ENCODE results near the gene MAST4. TPM values are rescaled to one million over a fixed set of nuclear protein-coding genes. Genes with fewer than 3 reads are reported as not detected.

MAST4 gene
- total and polyA plus RNA-seq, 2 of the 4 experiments (the other 2 are of a cell fraction): 4.8 to 6.8 TPM

- Histone ChIP-seq H4K5ac (ENCODE audit: low read depth, low read length) (no peak overlapping the region), H3K56ac (ENCODE audit: extremely low read depth, insufficient read depth, low read length) (no peak overlapping the region), H2AK9ac (replicated peaks; ENCODE audit: low read depth, low read length, poor library complexity) (no peak overlapping the region), H3K27me3 (ENCODE audit: control insufficient read depth, insufficient read depth, low read length) (0 out of 2 replicates have a peak, but pooled peaks cover 2% of the 10 kb centered on the region), H2AFZ (replicated peaks; ENCODE audit: low read length, poor library complexity) (no peak overlapping the region), H3K4me3 (ENCODE audit: insufficient read depth, low read depth, low read length) (no peak overlapping the region), H3K4ac (ENCODE audit: low read depth, low read length) (no peak overlapping the region), H3K14ac (replicated peaks; ENCODE audit: low read depth, low read length) (no peak overlapping the region), H2BK15ac (ENCODE audit: low read depth, low read length) (no peak overlapping the region), H3K9ac (ENCODE audit: low read depth, low read length) (no peak overlapping the region), H2BK5ac (ENCODE audit: low read depth, low read length, poor library complexity, severe bottlenecking) (no peak overlapping the region), H2BK20ac (ENCODE audit: low read depth, low read length) (no peak overlapping the region), H3K79me1 (ENCODE audit: low read depth in 1 of 2, low read length in 2 of 2) (no peaks in the 10 kb centered on the region), H3K36me3 (ENCODE audit: control insufficient read depth, insufficient read depth, low read length) (no peaks in the 10 kb centered on the region), H3K18ac (ENCODE audit: low read depth, low read length) (no peak overlapping the region), H3K23ac (ENCODE audit: low read depth, low read length) (no peak overlapping the region), H2AK5ac (ENCODE audit: low read depth, low read length) (no peak overlapping the region), H3K9me1 (ENCODE audit: insufficient read depth, low read length) (no peaks in the 10 kb centered on the region; the same call in 1 of the 2 replicates), H4K20me1 (ENCODE audit: insufficient read depth, low read length) (no peaks in the 10 kb centered on the region), H2BK120ac (ENCODE audit: low read depth, low read length) (no peak overlapping the region), H3K27ac (ENCODE audit: insufficient read depth, low read length) (no peak overlapping the region), H3K4me1 (ENCODE audit: control insufficient read depth, insufficient read depth, low read length) (no peaks in the 10 kb centered on the region), H3K9me3 (ENCODE audit: control insufficient read depth, insufficient read depth, low read length) (0 out of 2 replicates have a peak, but pooled peaks cover 2% of the 10 kb centered on the region), H4K91ac (ENCODE audit: insufficient read depth, low read depth, low read length) (no peak overlapping the region), H4K8ac (ENCODE audit: low read depth in 2 of 2, low read length in 2 of 2) (no peak overlapping the region), H3K4me2 (ENCODE audit: low read depth, low read length) (no peak overlapping the region)
- ATAC-seq (ENCODE audit: low read depth) (no peak), DNase-seq (no peak)
- CTCF ChIA-PET: no interaction called here
- 100% methylated on average over 1 of the region's 9 CpGs; no CpG with 5 or more reads in 1 of the 2 experiments for WGBS, 2 experiments (ENCODE audit: extremely low coverage in 2 of 2, insufficient read length in 1 of 2)
- dilution Hi-C loops (cut with HindIII; ENCODE audit: low sequenced_read_pairs, unreplicated experiment): no loop called here
- TF ChIP-seq NFE2L2 (IDR thresholded peaks at IDR 0.05; ENCODE audit: low read depth, low read length) (no peak), RAD21 (IDR thresholded peaks at IDR 0.05; ENCODE audit: low read length) (no peak), RCOR1 (IDR thresholded peaks at IDR 0.05; ENCODE audit: insufficient replicate concordance, low read length) (no peak), CHD1 (IDR thresholded peaks at IDR 0.05; ENCODE audit: low read depth, low read length) (no peak), MAFK (IDR thresholded peaks at IDR 0.05; ENCODE audit: low read depth, low read length) (no peak), CTCF (conservative IDR thresholded peaks at IDR 0.05; ENCODE audit: low read depth, low read length) (no peak), BHLHE40 (IDR thresholded peaks at IDR 0.05; ENCODE audit: low read depth, low read length) (no peak), USF2 (IDR thresholded peaks at IDR 0.05; ENCODE audit: low read depth, low read length) (no peak), MXI1 (IDR thresholded peaks at IDR 0.05; ENCODE audit: borderline replicate concordance, low read depth, low read length) (no peak), MAZ (IDR thresholded peaks at IDR 0.05; ENCODE audit: borderline replicate concordance, low read depth, low read length) (no peak), RFX5 (IDR thresholded peaks at IDR 0.05; ENCODE audit: low read depth, low read length) (no peak), ELK1 (IDR thresholded peaks at IDR 0.05; ENCODE audit: borderline replicate concordance, low read depth, low read length) (no peak), SMC3 (IDR thresholded peaks at IDR 0.05; ENCODE audit: low read depth, low read length) (no peak), CEBPB (IDR thresholded peaks at IDR 0.05; ENCODE audit: low read depth, low read length) (no peak)
- no TSS peak for BruUV-seq (replicated peaks)
- POLR2A ChIA-PET (ENCODE audit: unreplicated experiment): no interaction called here
- intact Hi-C loops (cut with micrococcal nuclease): no loop called here
- in situ Hi-C loops (cut with MboI; ENCODE audit: low sequenced_read_pairs): no loop called here
These were observed 596.7 kb downstream of the MAST4 start for GRCh38 chr5:67192719-67193438.

Measured in IMR-90 (cell line).